Common myeloid progenitor, CD34-positive (primary cell): ENCODE measurements around the gene GNAI1.
"Not testable (repeated sequence)": the region's sequence is repeated elsewhere in the genome, so short reads cannot be mapped to it uniquely, and the experiment has no call there.

Experiments
- CTCF ChIA-PET: fragments of 350-600 bp; sonication (Branson Sonifier 250); formaldehyde crosslinking; loops from one replicate; lab custom pipeline; 2021; ENCODE audit warnings: antibody characterized with exemption; lab: Charles Lee
- POLR2A ChIA-PET: fragments of 350-600 bp; sonication (Branson Sonifier 250); formaldehyde crosslinking; loops from one replicate; lab custom pipeline; 2021; ENCODE audit warnings: antibody characterized with exemption; lab: Charles Lee
- DNase-seq, 3 donors: peaks; one replicate each; pipeline versions ENCODE4 v3.0.0 to v3.0.0-alpha.2; 2013
- H3K27ac ChIP-seq, 2 experiments: 1 replicate in 1 of 2; 2 replicates in 1 of 2; pipeline ENCODE4 v1.7.0; 2013; ENCODE audit warnings: inconsistent platforms in 2 of 2, low read length in 2 of 2, mild to moderate bottlenecking in 2 of 2, low read depth in 1 of 2, moderate library complexity in 1 of 2; ENCODE audit not compliant: severe bottlenecking in 2 of 2, insufficient read depth in 1 of 2, poor library complexity in 1 of 2
- H3K27me3 ChIP-seq, 5 experiments: replicated peaks in 2 of 5; 1 replicate in 3 of 5; 2 replicates in 2 of 5; pipeline versions ENCODE4 v1.6.1 to v1.7.0; 2013; ENCODE audit warnings: low read length in 4 of 5, mild to moderate bottlenecking in 2 of 5, moderate library complexity in 2 of 5, inconsistent platforms in 1 of 5; ENCODE audit not compliant: insufficient read depth in 5 of 5, control insufficient read depth in 4 of 5
- H3K36me3 ChIP-seq, 4 experiments: 1 replicate in 2 of 4; 2 replicates in 2 of 4; pipeline versions ENCODE4 v1.6.1 to v1.7.0; 2013; ENCODE audit warnings: low read length in 3 of 4, control low read depth in 1 of 4, mild to moderate bottlenecking in 1 of 4; ENCODE audit not compliant: control insufficient read depth in 4 of 4, insufficient read depth in 4 of 4
- H3K4me1 ChIP-seq, 4 experiments: 1 replicate in 3 of 4; 2 replicates in 1 of 4; pipeline versions ENCODE4 v1.6.1 to v1.7.1; 2013; ENCODE audit warnings: low read length in 3 of 4, mild to moderate bottlenecking in 3 of 4, control low read depth in 1 of 4, inconsistent platforms in 1 of 4, moderate library complexity in 1 of 4; ENCODE audit not compliant: control insufficient read depth in 4 of 4, insufficient read depth in 4 of 4; ENCODE audit errors: control extremely low read depth in 1 of 4
- H3K4me3 ChIP-seq, 7 experiments: 1 replicate in 4 of 7; 2 replicates in 3 of 7; pipeline versions ENCODE4 v1.5.1 to v1.7.0; 2013; ENCODE audit warnings: mild to moderate bottlenecking in 7 of 7, low read length in 6 of 7, moderate library complexity in 6 of 7, inconsistent platforms in 2 of 7, low read depth in 2 of 7, control low read depth in 1 of 7; ENCODE audit not compliant: insufficient read depth in 4 of 7, control insufficient read depth in 1 of 7; ENCODE audit errors: extremely low read depth in 1 of 7
- H3K9me3 ChIP-seq, 5 experiments: 1 replicate in 4 of 5; 2 replicates in 1 of 5; pipeline versions ENCODE4 v1.6.1 to v1.7.1; 2013; ENCODE audit warnings: low read length in 4 of 5, mild to moderate bottlenecking in 2 of 5, inconsistent platforms in 1 of 5, low read depth in 1 of 5, moderate library complexity in 1 of 5; ENCODE audit not compliant: control insufficient read depth in 4 of 5, insufficient read depth in 2 of 5; ENCODE audit errors: control extremely low read depth in 1 of 5
- WGBS: methylation state at CpG from one replicate; pipeline ENCODE4 v1.1.5; 2013; ENCODE audit not compliant: insufficient coverage; 5-methylcytosine and 5-hydroxymethylcytosine counted together

Gene GNAI1

GRCh38 chr7:80154656-80155333 is 20.2 kb downstream of the GNAI1 start:
- Histone ChIP-seq H3K4me1 (peaks cover 18 to 24% (median 19%) of the 10 kb centered on the region in 4 experiments), H3K27ac (no peak overlapping the region), H3K4me3 (no peak overlapping the region), H3K9me3 (no peaks in the 10 kb centered on the region), H3K27me3 (no peaks in the 10 kb centered on the region), H3K36me3 (peaks cover 0 to 2% (median 0%) of the 10 kb centered on the region in 4 experiments)
- CTCF ChIA-PET, result interaction anchor here (1.0 to 1.5 kb wide), 3 partner anchors 23 to 55 kb away, joined by 3 to 5 read pairs (median 3); no protein-coding TSS in a partner anchor
- POLR2A ChIA-PET, result interaction anchor here (0.6 kb wide), 1 partner anchor 384 kb away, joined by 6 read pairs; no protein-coding TSS in a partner anchor
- no peak for DNase-seq

GRCh38 chr7:80155374-80155773 is 20.7 kb downstream of the GNAI1 start:
- peaks cover 0 to 2% (median 0%) of the 10 kb centered on the region in 4 experiments for H3K36me3 ChIP-seq
- H3K4me1 ChIP-seq, result peaks cover 17 to 23% (median 18%) of the 10 kb centered on the region in 4 experiments
- H3K4me3 ChIP-seq, result no peak overlapping the region
- ChIA-PET POLR2A (no interaction called here), CTCF (interaction anchor here (1.3 kb wide), 1 partner anchor 10 kb away, joined by 3 read pairs; no protein-coding TSS in a partner anchor)
- no peaks in the 10 kb centered on the region for H3K9me3 ChIP-seq
- WGBS, result no CpG with 5 or more reads among the region's 1 CpG
- H3K27ac ChIP-seq, result no peak overlapping the region
- H3K27me3 ChIP-seq, result no peaks in the 10 kb centered on the region
- DNase-seq, result no peak

GRCh38 chr7:80157770-80158169 is 23.1 kb downstream of the GNAI1 start:
- POLR2A ChIA-PET, result not testable (repeated sequence)
- WGBS, result 100% methylated on average over 1 of the region's 4 CpGs

GRCh38 chr7:80159802-80160201 is 25.2 kb downstream of the GNAI1 start:
- no peaks in the 10 kb centered on the region for H3K27me3 ChIP-seq
- 100% methylated on average over 2 of the region's 3 CpGs for WGBS
- CTCF ChIA-PET, result interaction anchor here (1.5 kb wide), 2 partner anchors 21 to 99 kb away, joined by 3 to 5 read pairs; no protein-coding TSS in a partner anchor

More at GRCh38 chr7:80157770-80158169, 23.1 kb downstream of the GNAI1 start:
- CTCF ChIA-PET, result interaction anchor here (1.5 kb wide), 1 partner anchor 10 kb away, joined by 5 read pairs; no protein-coding TSS in a partner anchor
- not testable (repeated sequence) for DNase-seq, H3K9me3 ChIP-seq, H3K36me3 ChIP-seq, H3K4me3 ChIP-seq, H3K27me3 ChIP-seq, H3K27ac ChIP-seq
- H3K4me1 ChIP-seq, result peaks cover 0 to 11% (median 4%) of the 10 kb centered on the region in 4 experiments

GRCh38 chr7:80161466-80161865 is 26.8 kb downstream of the GNAI1 start:
- CTCF ChIA-PET, result interaction anchor here (1.4 to 1.6 kb wide), 2 partner anchors 10 to 23 kb away, joined by 4 to 5 read pairs; no protein-coding TSS in a partner anchor
- DNase-seq, result no peak
- H3K4me3 ChIP-seq, result no peak overlapping the region
- H3K9me3 ChIP-seq, result no peaks in the 10 kb centered on the region
- WGBS, result no CpG with 5 or more reads among the region's 1 CpG
- H3K4me1 ChIP-seq, result peaks cover 0 to 15% (median 10%) of the 10 kb centered on the region in 4 experiments
- H3K27ac ChIP-seq, result no peak overlapping the region
- POLR2A ChIA-PET, result no interaction called here
- H3K36me3 ChIP-seq, result peaks cover 0 to 2% (median 0%) of the 10 kb centered on the region in 4 experiments
- H3K27me3 ChIP-seq, result no peaks in the 10 kb centered on the region

More at GRCh38 chr7:80159802-80160201, 25.2 kb downstream of the GNAI1 start:
- Histone ChIP-seq H3K4me1 (peaks cover 0 to 15% (median 11%) of the 10 kb centered on the region in 4 experiments), H3K9me3 (no peaks in the 10 kb centered on the region), H3K4me3 (no peak overlapping the region), H3K36me3 (peaks cover 0 to 2% (median 0%) of the 10 kb centered on the region in 4 experiments), H3K27ac (no peak overlapping the region)
- POLR2A ChIA-PET, result interaction anchor here (0.6 kb wide), 1 partner anchor 21 kb away, joined by 3 read pairs; no protein-coding TSS in a partner anchor
- DNase-seq, result no peak

- POLR2A ChIA-PET, result no interaction called here
- Histone ChIP-seq H3K4me1 (peaks cover 0 to 15% (median 10%) of the 10 kb centered on the region in 4 experiments), H3K27me3 (no peaks in the 10 kb centered on the region), H3K9me3 (peaks cover 0 to 9% (median 2%) of the 10 kb centered on the region in 5 experiments), H3K4me3 (no peak overlapping the region), H3K27ac (no peak overlapping the region), H3K36me3 (peaks cover 0 to 3% (median 1%) of the 10 kb centered on the region in 4 experiments)
- no peak for DNase-seq
- CTCF ChIA-PET, result no interaction called here
These were observed 30.5 kb downstream of the GNAI1 start for GRCh38 chr7:80165177-80165576.

- POLR2A ChIA-PET, result no interaction called here
- WGBS, result no CpG with 5 or more reads among the region's 2 CpGs
- peaks cover 3 to 13% (median 5%) of the 10 kb centered on the region in 4 experiments for H3K36me3 ChIP-seq
- CTCF ChIA-PET, result no interaction called here
- H3K27me3 ChIP-seq, result no peaks in the 10 kb centered on the region
- DNase-seq, result no peak
- no peak overlapping the region for H3K27ac ChIP-seq
- H3K9me3 ChIP-seq, result peaks cover 0 to 31% (median 9%) of the 10 kb centered on the region in 5 experiments
- no peaks in the 10 kb centered on the region for H3K4me1 ChIP-seq
- H3K4me3 ChIP-seq, result no peak overlapping the region
These were observed 35.8 kb downstream of the GNAI1 start for GRCh38 chr7:80170445-80170844.
